Osteoblast (primary cell): ENCODE data around the gene CA14. TPM values are rescaled to one million over a fixed set of nuclear protein-coding genes. Genes with fewer than 3 reads are reported as not detected.
A peak's percentile ranks its signal among the peaks of the same experiment; 100 is the strongest.
"Not testable (repeated sequence)": the region's sequence is repeated elsewhere in the genome, so short reads cannot be mapped to it uniquely, and the experiment has no call there.

Experiments used
- DNase-seq: peaks from one replicate; pipeline ENCODE4 v3.0.0; 2011; ENCODE audit warnings: low spot score, mixed read lengths; ENCODE audit not compliant: insufficient read length; ENCODE audit errors: missing footprints
- H2AFZ ChIP-seq: 2 replicates; pipeline ENCODE4 v1.6.0; 2011; ENCODE audit warnings: mild to moderate bottlenecking, low read length
- H3K27ac ChIP-seq: 2 replicates; pipeline ENCODE4 v1.5.1; 2011; ENCODE audit warnings: mild to moderate bottlenecking, low read depth, low read length, moderate library complexity
- H3K27me3 ChIP-seq: 2 replicates; pipeline ENCODE4 v1.6.0; 2012; ENCODE audit warnings: mild to moderate bottlenecking, control low read depth, inconsistent platforms, low read length, moderate library complexity; ENCODE audit not compliant: insufficient read depth
- H3K36me3 ChIP-seq: 2 replicates; pipeline ENCODE4 v1.5.1; 2011; ENCODE audit warnings: mild to moderate bottlenecking, low read length, control low read depth, moderate library complexity; ENCODE audit not compliant: insufficient read depth
- H3K4me1 ChIP-seq: 2 replicates; pipeline ENCODE4 v1.5.1; 2011; ENCODE audit warnings: mild to moderate bottlenecking, low read length, control low read depth, moderate library complexity; ENCODE audit not compliant: insufficient read depth
- H3K4me2 ChIP-seq: 2 replicates; pipeline ENCODE4 v1.6.0; 2011; ENCODE audit warnings: mild to moderate bottlenecking, low read length; ENCODE audit not compliant: insufficient read depth
- H3K4me3 ChIP-seq: fragments of 200-600 bp; sonication (generic); 3 replicates; pipeline ENCODE4 v1.5.1; 2012; ENCODE audit warnings: mild to moderate bottlenecking, low read length, inconsistent platforms; ENCODE audit not compliant: insufficient read depth
- H3K79me2 ChIP-seq: 2 replicates; pipeline ENCODE4 v1.6.0; 2012; ENCODE audit warnings: mild to moderate bottlenecking, low read length, control low read depth, inconsistent platforms; ENCODE audit not compliant: insufficient read depth
- H3K9me3 ChIP-seq: 2 replicates; pipeline ENCODE4 v1.5.1; 2011; ENCODE audit warnings: low read depth, low read length, control low read depth
- H4K20me1 ChIP-seq: 2 replicates; pipeline ENCODE4 v1.6.0; 2012; ENCODE audit warnings: mild to moderate bottlenecking, low read length, control low read depth; ENCODE audit not compliant: insufficient read depth
- total RNA-seq: library from RNA; depleted of rRNA; stranded (reverse); fragments of >200 nt; gene quantifications from 2 replicates; pipeline ENCODE4 v1.2.3, GENCODE V29; 2012
- TF ChIP-seq, protein P1 (sequence below): IDR thresholded peaks from 2 replicates; pipeline ENCODE4 v1.5.1; 2011; ENCODE audit warnings: mild to moderate bottlenecking, low read depth, low read length, moderate library complexity; ENCODE audit errors: extremely low read depth

Gene CA14
- total RNA-seq, 1 donor, result not detected

DNA sequence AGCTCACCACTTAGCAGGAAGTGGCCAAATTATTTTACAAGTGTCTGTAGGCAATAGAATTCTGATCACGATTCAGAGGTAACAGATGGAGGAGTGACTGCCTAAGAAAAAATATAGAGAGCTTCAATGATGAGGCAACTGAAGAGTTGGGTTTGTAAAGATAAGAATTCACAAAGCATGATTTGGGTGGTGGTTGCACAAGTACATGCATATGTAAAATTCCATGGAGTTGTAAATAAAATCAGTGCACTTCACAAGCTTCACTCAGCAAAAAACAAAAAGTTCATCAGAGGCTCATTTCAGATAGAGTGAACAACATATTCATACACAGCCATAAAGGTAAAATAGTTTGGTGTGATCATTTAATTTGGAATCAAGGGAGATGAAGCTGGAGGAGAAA, 32.6 kb upstream of the CA14 start:
- Histone ChIP-seq H3K4me2 (no peak overlapping the region), H3K79me2 (peaks cover 3% of the 10 kb centered on the region), H3K36me3 (peaks cover 41% of the 10 kb centered on the region), H3K9me3 (no peaks in the 10 kb centered on the region), H3K4me3 (no peak overlapping the region), H3K27ac (no peak overlapping the region), H3K27me3 (no peaks in the 10 kb centered on the region), H4K20me1 (no peaks in the 10 kb centered on the region), H2AFZ (no peak overlapping the region), H3K4me1 (no peaks in the 10 kb centered on the region)
- TF ChIP-seq, protein P1, sequence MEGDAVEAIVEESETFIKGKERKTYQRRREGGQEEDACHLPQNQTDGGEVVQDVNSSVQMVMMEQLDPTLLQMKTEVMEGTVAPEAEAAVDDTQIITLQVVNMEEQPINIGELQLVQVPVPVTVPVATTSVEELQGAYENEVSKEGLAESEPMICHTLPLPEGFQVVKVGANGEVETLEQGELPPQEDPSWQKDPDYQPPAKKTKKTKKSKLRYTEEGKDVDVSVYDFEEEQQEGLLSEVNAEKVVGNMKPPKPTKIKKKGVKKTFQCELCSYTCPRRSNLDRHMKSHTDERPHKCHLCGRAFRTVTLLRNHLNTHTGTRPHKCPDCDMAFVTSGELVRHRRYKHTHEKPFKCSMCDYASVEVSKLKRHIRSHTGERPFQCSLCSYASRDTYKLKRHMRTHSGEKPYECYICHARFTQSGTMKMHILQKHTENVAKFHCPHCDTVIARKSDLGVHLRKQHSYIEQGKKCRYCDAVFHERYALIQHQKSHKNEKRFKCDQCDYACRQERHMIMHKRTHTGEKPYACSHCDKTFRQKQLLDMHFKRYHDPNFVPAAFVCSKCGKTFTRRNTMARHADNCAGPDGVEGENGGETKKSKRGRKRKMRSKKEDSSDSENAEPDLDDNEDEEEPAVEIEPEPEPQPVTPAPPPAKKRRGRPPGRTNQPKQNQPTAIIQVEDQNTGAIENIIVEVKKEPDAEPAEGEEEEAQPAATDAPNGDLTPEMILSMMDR, result no peak
- no peak for DNase-seq

DNA sequence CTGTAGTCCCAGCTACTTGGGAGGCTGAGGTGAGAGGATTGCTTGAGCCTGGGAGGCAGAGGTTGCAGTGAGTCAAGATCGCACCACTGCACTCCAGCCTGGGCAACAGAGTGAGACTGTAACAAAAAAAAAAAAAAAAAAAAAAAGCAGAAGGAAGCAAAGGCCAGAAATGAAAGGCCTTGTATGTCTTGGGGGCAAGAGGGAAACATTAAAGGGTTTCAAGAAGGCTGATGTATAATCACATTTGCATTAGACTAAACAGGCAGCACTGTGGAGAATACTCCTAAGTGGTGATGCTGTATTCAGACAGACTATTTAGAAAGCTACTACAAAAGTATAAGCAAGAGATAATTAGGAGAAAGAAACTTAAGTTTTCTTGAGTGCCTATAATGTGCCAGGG, 32.0 kb upstream of the CA14 start:
- peaks cover 3% of the 10 kb centered on the region for H3K79me2 ChIP-seq
- no peaks in the 10 kb centered on the region for H3K27me3 ChIP-seq
- H3K4me3 ChIP-seq, result no peak overlapping the region
- no peaks in the 10 kb centered on the region for H3K4me1 ChIP-seq
- no peak overlapping the region for H3K27ac ChIP-seq
- DNase-seq, result no peak
- H3K36me3 ChIP-seq, result peaks cover 38% of the 10 kb centered on the region
- H3K9me3 ChIP-seq, result no peaks in the 10 kb centered on the region
- TF ChIP-seq, protein P1, result no peak
- no peak overlapping the region for H3K4me2 ChIP-seq
- no peak overlapping the region for H2AFZ ChIP-seq
- H4K20me1 ChIP-seq, result no peaks in the 10 kb centered on the region

DNA sequence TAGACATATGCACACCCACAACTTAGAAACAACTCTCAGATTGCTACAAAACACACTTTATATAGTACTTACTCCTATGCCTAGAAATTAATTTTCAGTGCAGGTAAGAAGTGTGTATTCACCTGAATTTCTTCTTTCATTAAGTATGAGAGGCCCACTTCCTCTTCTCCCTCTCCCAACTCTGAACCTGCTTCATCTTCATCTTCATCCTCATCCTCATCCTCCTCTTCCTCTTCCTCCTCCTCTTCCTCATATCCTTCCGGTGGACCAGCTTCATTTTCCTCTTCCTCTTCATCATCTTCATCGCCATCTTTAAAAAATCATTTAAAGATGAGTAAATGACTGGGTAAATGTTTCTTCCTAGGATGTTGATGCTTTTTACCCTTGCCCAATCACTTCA, 31.1 kb upstream of the CA14 start:
- Histone ChIP-seq H3K27ac (no peak overlapping the region), H3K27me3 (no peaks in the 10 kb centered on the region), H3K79me2 (peaks cover 10% of the 10 kb centered on the region), H3K4me2 (no peak overlapping the region), H3K9me3 (no peaks in the 10 kb centered on the region), H3K4me3 (no peak overlapping the region), H3K36me3 (peaks cover 41% of the 10 kb centered on the region), H3K4me1 (no peaks in the 10 kb centered on the region), H2AFZ (no peak overlapping the region), H4K20me1 (no peaks in the 10 kb centered on the region)
- TF ChIP-seq, protein P1, result no peak
- DNase-seq, result no peak

DNA sequence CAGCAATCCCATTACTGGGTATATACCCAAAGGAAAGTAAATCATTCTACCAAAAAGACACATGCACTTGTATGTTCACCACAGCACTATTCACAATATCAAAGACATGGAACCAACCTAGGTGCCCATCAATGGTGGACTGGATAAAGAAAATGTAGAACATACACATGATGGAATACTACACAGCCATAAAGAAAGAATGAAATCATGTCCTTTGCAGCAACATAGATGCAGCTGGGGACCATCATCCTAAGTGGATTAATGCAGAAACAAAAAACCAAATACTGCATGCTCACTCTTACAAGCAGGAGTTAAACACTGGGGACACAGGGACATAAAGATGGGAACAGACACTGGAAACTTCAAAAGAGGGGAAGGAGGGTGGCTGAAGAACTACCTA, 30.3 kb upstream of the CA14 start:
- H2AFZ ChIP-seq, result no peak overlapping the region
- H4K20me1 ChIP-seq, result no peaks in the 10 kb centered on the region
- no peaks in the 10 kb centered on the region for H3K4me1 ChIP-seq
- H3K27ac ChIP-seq, result no peak overlapping the region
- no peak overlapping the region for H3K4me3 ChIP-seq
- DNase-seq, result no peak
- no peak overlapping the region for H3K4me2 ChIP-seq
- no peaks in the 10 kb centered on the region for H3K9me3 ChIP-seq
- H3K27me3 ChIP-seq, result no peaks in the 10 kb centered on the region
- peaks cover 38% of the 10 kb centered on the region for H3K36me3 ChIP-seq
- TF ChIP-seq, protein P1, result no peak
- H3K79me2 ChIP-seq, result peaks cover 14% of the 10 kb centered on the region

DNA sequence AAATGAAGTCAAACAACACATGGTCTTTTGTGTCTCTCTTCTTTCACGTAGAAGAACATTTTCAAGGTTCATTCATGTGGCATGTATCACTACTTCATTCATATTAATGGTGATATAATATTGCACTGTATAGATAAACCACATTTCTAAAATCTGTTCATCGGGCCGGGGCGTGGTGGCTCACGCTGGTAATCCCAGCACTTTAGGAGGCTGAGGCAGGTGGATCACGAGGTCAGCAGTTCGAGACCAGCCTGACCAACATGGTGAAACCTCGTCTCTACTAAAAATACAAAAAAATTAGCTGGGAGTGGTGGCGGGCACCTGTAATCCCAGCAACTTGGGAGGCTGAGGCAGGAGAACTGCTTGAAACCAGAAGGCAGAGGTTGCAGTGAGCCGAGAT, 29.3 kb upstream of the CA14 start:
- peaks cover 38% of the 10 kb centered on the region for H3K36me3 ChIP-seq

DNA sequence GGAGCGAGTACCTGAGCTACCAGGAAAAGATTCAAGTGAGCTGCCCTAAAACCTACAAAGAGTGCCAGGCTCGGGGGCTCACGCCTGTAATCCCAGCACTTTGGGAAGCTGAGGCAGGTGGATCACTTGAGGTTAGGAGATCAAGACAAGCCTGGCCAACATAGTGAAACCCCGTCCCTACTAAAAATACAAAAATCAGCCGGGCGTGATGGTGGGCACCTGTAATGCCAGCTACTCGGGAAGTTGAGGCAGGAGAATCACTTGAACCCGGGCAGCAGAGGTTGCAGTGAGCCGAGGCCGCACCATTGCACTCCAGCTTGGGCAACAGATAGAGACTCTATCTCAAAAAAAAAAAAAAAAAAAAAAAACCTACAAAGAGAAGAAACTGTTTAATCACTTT, 24.7 kb upstream of the CA14 start:
- Histone ChIP-seq H3K4me2 (peak overlapping the region; percentile 99), H3K79me2 (peaks cover 43% of the 10 kb centered on the region), H3K4me1 (peaks cover 16% of the 10 kb centered on the region), H3K27ac (peak overlapping the region; percentile 60)
- H3K9me3 ChIP-seq, DNase-seq, H2AFZ ChIP-seq, H3K36me3 ChIP-seq, H4K20me1 ChIP-seq, H3K27me3 ChIP-seq, H3K4me3 ChIP-seq: not testable (repeated sequence)

More for the DNA sequence above, 29.3 kb upstream of the CA14 start:
- not testable (repeated sequence) for DNase-seq, H3K4me1 ChIP-seq, H2AFZ ChIP-seq, H3K27me3 ChIP-seq, H3K4me2 ChIP-seq, H3K27ac ChIP-seq, H4K20me1 ChIP-seq, H3K9me3 ChIP-seq, H3K4me3 ChIP-seq
- peaks cover 25% of the 10 kb centered on the region for H3K79me2 ChIP-seq
